ENCODE results near the gene BAG1. TPM values are rescaled to one million over a fixed set of nuclear protein-coding genes. Genes with fewer than 3 reads are reported as not detected.
A peak's percentile ranks its signal among the peaks of the same experiment; 100 is the strongest.

Gene BAG1
- total and polyA plus RNA-seq, 2 of the 13 experiments (the other 11 are each of a cell fraction or from before 2014, with no cell fraction given) = 23.1 to 59.5 TPM

GRCh38 chr9:33264003-33264472, 470 bp downstream of the BAG1 start (continued):
- TF ChIP-seq CERS6 (CRISPR knock-in tag; IDR thresholded peaks at IDR 0.05) (0 out of 2 replicates have a peak, but pooled peaks have one; percentile 54), ZNF180 (CRISPR knock-in tag; IDR thresholded peaks at IDR 0.05; ENCODE audit: borderline replicate concordance, low read depth) (no peak), ZNF570 (CRISPR knock-in tag; IDR thresholded peaks at IDR 0.05; ENCODE audit: borderline replicate concordance) (no peak), TAF1 (CRISPR knock-in tag; IDR thresholded peaks at IDR 0.05) (peak; percentile 55; the same call in 1 of the 2 replicates), ZNF564 (CRISPR knock-in tag; IDR thresholded peaks at IDR 0.05) (0 out of 2 replicates have a peak, but pooled peaks have one; percentile 23), ZBTB10 (CRISPR knock-in tag; IDR thresholded peaks at IDR 0.05; ENCODE audit: borderline replicate concordance) (no peak), ZNF317 (CRISPR knock-in tag; IDR thresholded peaks at IDR 0.05) (peak; percentile 61; the same call in 1 of the 2 replicates), FOXC1 (CRISPR knock-in tag; IDR thresholded peaks at IDR 0.05; ENCODE audit: borderline replicate concordance) (peak; percentile 35; the same call in 1 of the 2 replicates), BRD4 (CRISPR knock-in tag; IDR thresholded peaks at IDR 0.05) (no peak), KAT8 (CRISPR knock-in tag; IDR thresholded peaks at IDR 0.05) (peak; percentile 36; the same call in 1 of the 2 replicates), EED (CRISPR knock-in tag; IDR thresholded peaks at IDR 0.05) (peak; percentile 72; the same call in 1 of the 2 replicates), ZBTB14 (CRISPR knock-in tag; IDR thresholded peaks at IDR 0.05) (0 out of 2 replicates have a peak, but pooled peaks have one; percentile 28), PHF8 (CRISPR knock-in tag; IDR thresholded peaks at IDR 0.05) (peak; percentile 57; the same call in 1 of the 2 replicates), MIER3 (CRISPR knock-in tag; IDR thresholded peaks at IDR 0.05; ENCODE audit: borderline replicate concordance) (no peak), HIVEP1 (CRISPR knock-in tag; IDR thresholded peaks at IDR 0.05) (peak; percentile 51; the same call in 1 of the 2 replicates), USF2 (IDR thresholded peaks at IDR 0.05; ENCODE audit: low read depth, low read length) (peak; percentile 39; the same call in 1 of the 2 replicates), USF2 (CRISPR knock-in tag; IDR thresholded peaks at IDR 0.05; ENCODE audit: borderline replicate concordance) (peak; percentile 68; the same call in 1 of the 2 replicates), AHR (CRISPR knock-in tag; IDR thresholded peaks at IDR 0.05) (no peak), YY1 (IDR thresholded peaks at IDR 0.05; ENCODE audit: insufficient read depth, insufficient replicate concordance, low read depth, low read length) (peak; percentile 31), JDP2 (CRISPR knock-in tag; IDR thresholded peaks at IDR 0.05; ENCODE audit: borderline replicate concordance) (no peak), ZNF580 (CRISPR knock-in tag; IDR thresholded peaks at IDR 0.05; ENCODE audit: borderline replicate concordance, low read depth) (peak; percentile 11; the same call in 1 of the 2 replicates), SMC3 (IDR thresholded peaks at IDR 0.05; ENCODE audit: low read length) (no peak), HNRNPUL1 (IDR thresholded peaks at IDR 0.05; ENCODE audit: low read depth, low read length) (no peak)

All from HepG2 (cell line).